Measurements from ENCODE around the gene CHIT1.
"Not testable (repeated sequence)": the region's sequence is repeated elsewhere in the genome, so short reads cannot be mapped to it uniquely, and the experiment has no call there.

The CHIT1 gene

GRCh38 chr1:203266140-203266539 lies 36.7 kb upstream of the CHIT1 start:
- DNase-seq (ENCODE audit: low read depth in 2 of 2), result not testable (repeated sequence)

- no peak for DNase-seq (ENCODE audit: low read depth in 2 of 2)
Measured at GRCh38 chr1:203265541-203265940, 36.1 kb upstream of the CHIT1 start.

- no peak for DNase-seq (ENCODE audit: low read depth in 2 of 2)
Measured at GRCh38 chr1:203264052-203264501, 34.6 kb upstream of the CHIT1 start.

GRCh38 chr1:203263496-203263895 lies 34.0 kb upstream of the CHIT1 start:
- DNase-seq (ENCODE audit: low read depth in 2 of 2), result no peak

GRCh38 chr1:203256636-203257035 lies 27.2 kb upstream of the CHIT1 start:
- DNase-seq (ENCODE audit: low read depth in 2 of 2), result not testable (repeated sequence)

GRCh38 chr1:203254782-203255181 lies 25.3 kb upstream of the CHIT1 start:
- DNase-seq (ENCODE audit: low read depth in 2 of 2), result not testable (repeated sequence)

GRCh38 chr1:203252678-203253077 lies 23.2 kb upstream of the CHIT1 start:
- no peak for DNase-seq (ENCODE audit: low read depth in 2 of 2)

GRCh38 chr1:203251466-203251865 lies 22.0 kb upstream of the CHIT1 start:
- DNase-seq (ENCODE audit: low read depth in 2 of 2), result no peak

- no peak for DNase-seq (ENCODE audit: low read depth in 2 of 2)
Measured at GRCh38 chr1:203250911-203251310, 21.4 kb upstream of the CHIT1 start.

GRCh38 chr1:203244776-203245175 lies 15.3 kb upstream of the CHIT1 start:
- no peak for DNase-seq (ENCODE audit: low read depth in 2 of 2)

GRCh38 chr1:203241708-203242107 lies 12.2 kb upstream of the CHIT1 start:
- DNase-seq (ENCODE audit: low read depth in 2 of 2), result not testable (repeated sequence)

- no peak for DNase-seq (ENCODE audit: low read depth in 2 of 2)
Measured at GRCh38 chr1:203239526-203240305, 10.2 kb upstream of the CHIT1 start.

GRCh38 chr1:203239081-203239480 lies 9.6 kb upstream of the CHIT1 start:
- no peak for DNase-seq (ENCODE audit: low read depth in 2 of 2)

GRCh38 chr1:203238535-203238934 lies 9.1 kb upstream of the CHIT1 start:
- no peak for DNase-seq (ENCODE audit: low read depth in 2 of 2)

GRCh38 chr1:203234901-203235300 lies 5.4 kb upstream of the CHIT1 start:
- DNase-seq (ENCODE audit: low read depth in 2 of 2), result not testable (repeated sequence)

- DNase-seq (ENCODE audit: low read depth in 2 of 2), result no peak
Measured at GRCh38 chr1:203228670-203229069, 803 bp downstream of the CHIT1 start.

- DNase-seq (ENCODE audit: low read depth in 2 of 2), result no peak
Measured at GRCh38 chr1:203227371-203228083, 1.9 kb downstream of the CHIT1 start.

GRCh38 chr1:203225071-203225470 lies 4.4 kb downstream of the CHIT1 start:
- no peak for DNase-seq (ENCODE audit: low read depth in 2 of 2)

- no peak for DNase-seq (ENCODE audit: low read depth in 2 of 2)
Measured at GRCh38 chr1:203223012-203223775, 6.3 kb downstream of the CHIT1 start.

GRCh38 chr1:203219934-203220333 lies 9.5 kb downstream of the CHIT1 start:
- no peak for DNase-seq (ENCODE audit: low read depth in 2 of 2)

- DNase-seq (ENCODE audit: low read depth in 2 of 2), result no peak
Measured at GRCh38 chr1:203219171-203219570, 10.3 kb downstream of the CHIT1 start.

GRCh38 chr1:203217668-203218067 lies 11.8 kb downstream of the CHIT1 start:
- DNase-seq (ENCODE audit: low read depth in 2 of 2), result no peak

Measured in stimulated activated CD8-positive, alpha-beta memory T cell treated with anti-CD3 and anti-CD28 coated beads, Interleukin-7, amount 100 ng/mL, for 1 hour (primary cell).